ENCODE measurements around the gene IL13RA1. TPM values are rescaled to one million over a fixed set of nuclear protein-coding genes. Genes with fewer than 3 reads are reported as not detected.

The IL13RA1 gene
- total RNA-seq, 1 experiment from 2014 or later = 14.4 TPM

DNA sequence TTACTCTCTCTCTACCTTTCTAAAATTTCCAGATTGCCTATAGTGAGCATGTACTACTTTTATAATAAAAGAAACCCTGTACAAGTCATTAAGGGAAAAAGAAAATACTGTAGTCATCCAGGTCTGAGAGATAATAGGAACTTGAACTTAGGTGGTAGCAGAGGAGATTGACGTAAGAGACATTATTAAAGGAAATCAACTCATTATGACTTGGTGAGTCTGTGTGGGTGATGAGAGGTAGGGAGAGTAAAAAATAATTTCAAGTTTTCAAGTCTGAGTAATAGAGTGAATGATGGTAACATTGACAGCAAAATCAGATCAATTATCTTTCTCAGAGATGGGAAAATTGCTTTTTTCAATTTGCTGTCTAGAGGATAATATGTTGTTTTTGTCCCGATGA lies 52.2 kb downstream of the IL13RA1 start:
- Histone ChIP-seq H4K91ac (ENCODE audit: insufficient read length, low read depth, low read length) (no peak overlapping the region), H3K4me1 (ENCODE audit: insufficient read depth, low read length) (no peaks in the 10 kb centered on the region), H2AK5ac (ENCODE audit: insufficient read length, low read length) (no peak overlapping the region), H4K5ac (ENCODE audit: insufficient read length, low read depth, low read length) (no peak overlapping the region), H3K27me3 (ENCODE audit: insufficient read depth, low read length) (no peaks in the 10 kb centered on the region), H3K9me3 (ENCODE audit: control insufficient read depth, low read depth, low read length) (peaks cover 14% of the 10 kb centered on the region), H3K18ac (ENCODE audit: insufficient read length, low read depth, low read length) (no peak overlapping the region), H3K9ac (ENCODE audit: extremely low read depth, insufficient read length, low read length) (no peak overlapping the region), H3T11ph (ENCODE audit: low read length) (no peak overlapping the region), H2BK120ac (ENCODE audit: low read depth, low read length, poor library complexity, severe bottlenecking) (no peak overlapping the region), H3K23ac (ENCODE audit: insufficient read length, low read depth, low read length) (no peak overlapping the region), H4K8ac (replicated peaks; ENCODE audit: insufficient read length, low read depth, low read length) (no peak overlapping the region), H2BK5ac (ENCODE audit: insufficient read length, low read length) (no peak overlapping the region), H3K4me2 (ENCODE audit: insufficient read depth, insufficient read length, low read length) (no peak overlapping the region), H3K23me2 (ENCODE audit: insufficient read length, low read depth, low read length, poor library complexity, severe bottlenecking) (no peaks in the 10 kb centered on the region), H3K79me2 (ENCODE audit: insufficient read depth, low read length) (no peaks in the 10 kb centered on the region; the same call in 1 of the 2 replicates), H3K79me1 (ENCODE audit: insufficient read depth, low read depth, low read length, poor library complexity, severe bottlenecking) (no peaks in the 10 kb centered on the region), H2BK15ac (ENCODE audit: low read depth, low read length) (no peak overlapping the region), H2AFZ (ENCODE audit: low read length) (no peak overlapping the region), H2BK12ac (ENCODE audit: insufficient read length, low read depth, low read length) (no peak overlapping the region), H3K4ac (ENCODE audit: low read depth, low read length) (no peak overlapping the region), H2BK20ac (ENCODE audit: low read depth, low read length, poor library complexity, severe bottlenecking) (no peak overlapping the region), H3K27ac (ENCODE audit: insufficient read length, low read depth, low read length) (no peak overlapping the region), H3K56ac (ENCODE audit: insufficient read length, low read depth, low read length) (no peak overlapping the region), H4K20me1 (ENCODE audit: control insufficient read depth, insufficient read depth, insufficient read length) (no peaks in the 10 kb centered on the region), H3K14ac (ENCODE audit: insufficient read depth, low read length) (no peak overlapping the region)
- Mint-ChIP-seq H3K4me3 (no peak overlapping the region), H3K27me3 (ENCODE audit: low read depth) (no peaks in the 10 kb centered on the region), H3K27ac (no peak overlapping the region), H3K9me3 (peaks cover 0 to 48% of the 10 kb centered on the region in 2 experiments; a peak in 2 of 5 replicates), H3K36me3 (ENCODE audit: insufficient read depth in 1 of 3, low read depth in 3 of 3) (no peaks in the 10 kb centered on the region; a peak in 1 of 7 replicates), H3K4me1 (no peaks in the 10 kb centered on the region)
- WGBS (ENCODE audit: extremely low coverage, insufficient read length, low lambda C conversion rate) = no CpG with 5 or more reads among the region's 2 CpGs
- TF ChIP-seq, protein P1, sequence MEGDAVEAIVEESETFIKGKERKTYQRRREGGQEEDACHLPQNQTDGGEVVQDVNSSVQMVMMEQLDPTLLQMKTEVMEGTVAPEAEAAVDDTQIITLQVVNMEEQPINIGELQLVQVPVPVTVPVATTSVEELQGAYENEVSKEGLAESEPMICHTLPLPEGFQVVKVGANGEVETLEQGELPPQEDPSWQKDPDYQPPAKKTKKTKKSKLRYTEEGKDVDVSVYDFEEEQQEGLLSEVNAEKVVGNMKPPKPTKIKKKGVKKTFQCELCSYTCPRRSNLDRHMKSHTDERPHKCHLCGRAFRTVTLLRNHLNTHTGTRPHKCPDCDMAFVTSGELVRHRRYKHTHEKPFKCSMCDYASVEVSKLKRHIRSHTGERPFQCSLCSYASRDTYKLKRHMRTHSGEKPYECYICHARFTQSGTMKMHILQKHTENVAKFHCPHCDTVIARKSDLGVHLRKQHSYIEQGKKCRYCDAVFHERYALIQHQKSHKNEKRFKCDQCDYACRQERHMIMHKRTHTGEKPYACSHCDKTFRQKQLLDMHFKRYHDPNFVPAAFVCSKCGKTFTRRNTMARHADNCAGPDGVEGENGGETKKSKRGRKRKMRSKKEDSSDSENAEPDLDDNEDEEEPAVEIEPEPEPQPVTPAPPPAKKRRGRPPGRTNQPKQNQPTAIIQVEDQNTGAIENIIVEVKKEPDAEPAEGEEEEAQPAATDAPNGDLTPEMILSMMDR (conservative IDR thresholded peaks at IDR 0.05) = no peak
- no peak for DNase-seq

Data from H9 (cell line).